Epithelial cell of proximal tubule (primary cell): ENCODE measurements around the gene EPPIN. TPM values are rescaled to one million over a fixed set of nuclear protein-coding genes. Genes with fewer than 3 reads are reported as not detected.
"Not testable (repeated sequence)": the region's sequence is repeated elsewhere in the genome, so short reads cannot be mapped to it uniquely, and the experiment has no call there.

Source experiments
- DNase-seq: peaks from one replicate; pipeline ENCODE4 v3.0.0-alpha.2; 2011; ENCODE audit warnings: low read depth
- H3K4me3 ChIP-seq: 2 replicates; pipeline ENCODE4 v1.5.1; 2011; ENCODE audit warnings: low read depth, mild to moderate bottlenecking, low read length
- CTCF ChIP-seq: conservative IDR thresholded peaks from 2 replicates; pipeline ENCODE4 v1.5.1; 2012; ENCODE audit warnings: low read depth, mild to moderate bottlenecking, low read length
- total RNA-seq: library from RNA; depleted of rRNA; stranded (reverse); fragments of >200 nt; gene quantifications from 2 replicates; pipeline ENCODE4 v1.2.3, GENCODE V29; 2015

EPPIN gene
- total RNA-seq = not detected in 2 replicates

GRCh38 chr20:45547206-45547770, at the start of gene EPPIN:
EPPIN (minus strand) TSS chr20:45547401; CDS start chr20:45547357, 44 bp downstream.
- no peak within 1 kb of the TSS for H3K4me3 ChIP-seq
- no peak for DNase-seq
- no peak for TF ChIP-seq CTCF

GRCh38 chr20:45595235-45595634, 48.0 kb upstream of the EPPIN start:
- no peak for TF ChIP-seq CTCF
- DNase-seq = no peak
- H3K4me3 ChIP-seq = no peak overlapping the region

GRCh38 chr20:45593498-45593897, 46.3 kb upstream of the EPPIN start:
- H3K4me3 ChIP-seq = no peak overlapping the region
- DNase-seq = no peak
- no peak for TF ChIP-seq CTCF

GRCh38 chr20:45592574-45593189, 45.5 kb upstream of the EPPIN start:
- no peak for DNase-seq
- TF ChIP-seq CTCF = peak; percentile 76
- no peak overlapping the region for H3K4me3 ChIP-seq

GRCh38 chr20:45589725-45590124, 42.5 kb upstream of the EPPIN start:
- DNase-seq = peak; percentile 27
- no peak for TF ChIP-seq CTCF
- no peak overlapping the region for H3K4me3 ChIP-seq

- no peak overlapping the region for H3K4me3 ChIP-seq
- no peak for TF ChIP-seq CTCF
- DNase-seq = no peak
Measured at GRCh38 chr20:45588800-45589199, 41.6 kb upstream of the EPPIN start.

- H3K4me3 ChIP-seq, DNase-seq: not testable (repeated sequence)
Measured at GRCh38 chr20:45585986-45586385, 38.8 kb upstream of the EPPIN start.

- DNase-seq, H3K4me3 ChIP-seq: not testable (repeated sequence)
Measured at GRCh38 chr20:45584294-45584693, 37.1 kb upstream of the EPPIN start.
